ENCODE data around the gene TMEM121. TPM values are rescaled to one million over a fixed set of nuclear protein-coding genes. Genes with fewer than 3 reads are reported as not detected.
A peak's percentile ranks its signal among the peaks of the same experiment; 100 is the strongest.

TMEM121 gene
- total and polyA plus RNA-seq, 10 of the 15 experiments (the other 5 are each of a cell fraction or from before 2014, with no cell fraction given): 0.04 to 4.9 (median 1.2) TPM; not detected in 2

DNA sequence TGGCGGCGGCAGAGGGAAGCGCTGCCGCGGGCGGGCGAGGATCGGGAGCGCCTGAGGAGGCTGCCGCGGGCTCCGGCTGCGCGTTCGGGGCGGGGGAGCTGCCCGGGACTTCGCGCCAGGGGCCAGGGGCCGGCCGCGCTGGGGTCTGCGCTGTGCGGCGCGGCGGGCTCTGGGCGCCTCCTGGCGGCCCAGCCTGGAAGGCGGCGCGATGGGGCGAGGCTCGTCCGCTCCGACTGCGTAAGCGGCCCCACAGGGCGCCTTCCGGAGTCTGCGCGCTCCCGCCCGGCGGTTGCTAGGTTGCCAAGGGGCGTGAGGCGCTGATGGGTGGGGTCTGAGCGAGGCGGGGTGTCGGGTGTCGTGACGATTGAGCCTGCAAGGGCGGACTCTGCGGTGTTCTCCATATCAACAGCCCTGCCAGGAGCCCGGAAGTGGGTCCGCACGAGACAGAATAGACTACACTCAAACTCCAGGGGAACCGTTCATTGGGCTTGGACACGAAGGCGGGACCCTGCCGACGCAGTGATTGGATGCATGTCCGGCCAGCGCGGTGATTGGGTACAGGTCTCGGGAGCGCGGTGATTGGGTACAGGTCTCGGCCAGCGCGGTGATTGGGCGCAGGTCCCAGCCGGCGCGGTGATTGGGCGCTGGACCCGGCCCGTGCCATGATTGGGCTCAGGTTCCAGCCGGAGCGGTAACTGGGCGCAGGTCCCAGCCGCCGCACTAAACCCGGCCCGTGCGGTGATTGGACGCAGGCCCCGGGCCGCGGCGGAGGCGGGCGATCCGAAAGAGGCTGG is 35.6 kb upstream of the TMEM121 start, which contains the start of gene TEDC1 (continued):
- peak; percentile 99 for TF ChIP-seq NFYB (IDR thresholded peaks at IDR 0.05; ENCODE audit: insufficient read depth, low read depth, low read length)
- TF ChIP-seq POU2F2 (IDR thresholded peaks at IDR 0.05; ENCODE audit: borderline replicate concordance, low read depth, low read length): peak; percentile 34; the same call in 1 of the 3 replicates
- no peak for TF ChIP-seq RAD51 (IDR thresholded peaks at IDR 0.05)
- TF ChIP-seq, protein P1, sequence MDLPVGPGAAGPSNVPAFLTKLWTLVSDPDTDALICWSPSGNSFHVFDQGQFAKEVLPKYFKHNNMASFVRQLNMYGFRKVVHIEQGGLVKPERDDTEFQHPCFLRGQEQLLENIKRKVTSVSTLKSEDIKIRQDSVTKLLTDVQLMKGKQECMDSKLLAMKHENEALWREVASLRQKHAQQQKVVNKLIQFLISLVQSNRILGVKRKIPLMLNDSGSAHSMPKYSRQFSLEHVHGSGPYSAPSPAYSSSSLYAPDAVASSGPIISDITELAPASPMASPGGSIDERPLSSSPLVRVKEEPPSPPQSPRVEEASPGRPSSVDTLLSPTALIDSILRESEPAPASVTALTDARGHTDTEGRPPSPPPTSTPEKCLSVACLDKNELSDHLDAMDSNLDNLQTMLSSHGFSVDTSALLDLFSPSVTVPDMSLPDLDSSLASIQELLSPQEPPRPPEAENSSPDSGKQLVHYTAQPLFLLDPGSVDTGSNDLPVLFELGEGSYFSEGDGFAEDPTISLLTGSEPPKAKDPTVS (IDR thresholded peaks at IDR 0.05; ENCODE audit: low read depth, low read length): no peak
- TF ChIP-seq ZNF622 (IDR thresholded peaks at IDR 0.05): no peak
- TF ChIP-seq SP1 (IDR thresholded peaks at IDR 0.05; ENCODE audit: low read depth, low read length): peak; percentile 99
- TF ChIP-seq FOXK2 (IDR thresholded peaks at IDR 0.05): peak; percentile 92
- TF ChIP-seq, protein P2, sequence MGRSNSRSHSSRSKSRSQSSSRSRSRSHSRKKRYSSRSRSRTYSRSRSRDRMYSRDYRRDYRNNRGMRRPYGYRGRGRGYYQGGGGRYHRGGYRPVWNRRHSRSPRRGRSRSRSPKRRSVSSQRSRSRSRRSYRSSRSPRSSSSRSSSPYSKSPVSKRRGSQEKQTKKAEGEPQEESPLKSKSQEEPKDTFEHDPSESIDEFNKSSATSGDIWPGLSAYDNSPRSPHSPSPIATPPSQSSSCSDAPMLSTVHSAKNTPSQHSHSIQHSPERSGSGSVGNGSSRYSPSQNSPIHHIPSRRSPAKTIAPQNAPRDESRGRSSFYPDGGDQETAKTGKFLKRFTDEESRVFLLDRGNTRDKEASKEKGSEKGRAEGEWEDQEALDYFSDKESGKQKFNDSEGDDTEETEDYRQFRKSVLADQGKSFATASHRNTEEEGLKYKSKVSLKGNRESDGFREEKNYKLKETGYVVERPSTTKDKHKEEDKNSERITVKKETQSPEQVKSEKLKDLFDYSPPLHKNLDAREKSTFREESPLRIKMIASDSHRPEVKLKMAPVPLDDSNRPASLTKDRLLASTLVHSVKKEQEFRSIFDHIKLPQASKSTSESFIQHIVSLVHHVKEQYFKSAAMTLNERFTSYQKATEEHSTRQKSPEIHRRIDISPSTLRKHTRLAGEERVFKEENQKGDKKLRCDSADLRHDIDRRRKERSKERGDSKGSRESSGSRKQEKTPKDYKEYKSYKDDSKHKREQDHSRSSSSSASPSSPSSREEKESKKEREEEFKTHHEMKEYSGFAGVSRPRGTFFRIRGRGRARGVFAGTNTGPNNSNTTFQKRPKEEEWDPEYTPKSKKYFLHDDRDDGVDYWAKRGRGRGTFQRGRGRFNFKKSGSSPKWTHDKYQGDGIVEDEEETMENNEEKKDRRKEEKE (IDR thresholded peaks at IDR 0.05): no peak
- TF ChIP-seq TARDBP (IDR thresholded peaks at IDR 0.05; ENCODE audit: borderline replicate concordance): 0 out of 2 replicates have a peak, but pooled peaks have one; percentile 58
- peak; percentile 58 for TF ChIP-seq CREM (IDR thresholded peaks at IDR 0.05; ENCODE audit: low read depth)
- no peak for TF ChIP-seq MEF2A (IDR thresholded peaks at IDR 0.05; ENCODE audit: insufficient read depth, low read depth, low read length)
- TF ChIP-seq RB1 (IDR thresholded peaks at IDR 0.05; ENCODE audit: borderline replicate concordance): peak; percentile 91; the same call in 1 of the 2 replicates
- TF ChIP-seq, protein P3, sequence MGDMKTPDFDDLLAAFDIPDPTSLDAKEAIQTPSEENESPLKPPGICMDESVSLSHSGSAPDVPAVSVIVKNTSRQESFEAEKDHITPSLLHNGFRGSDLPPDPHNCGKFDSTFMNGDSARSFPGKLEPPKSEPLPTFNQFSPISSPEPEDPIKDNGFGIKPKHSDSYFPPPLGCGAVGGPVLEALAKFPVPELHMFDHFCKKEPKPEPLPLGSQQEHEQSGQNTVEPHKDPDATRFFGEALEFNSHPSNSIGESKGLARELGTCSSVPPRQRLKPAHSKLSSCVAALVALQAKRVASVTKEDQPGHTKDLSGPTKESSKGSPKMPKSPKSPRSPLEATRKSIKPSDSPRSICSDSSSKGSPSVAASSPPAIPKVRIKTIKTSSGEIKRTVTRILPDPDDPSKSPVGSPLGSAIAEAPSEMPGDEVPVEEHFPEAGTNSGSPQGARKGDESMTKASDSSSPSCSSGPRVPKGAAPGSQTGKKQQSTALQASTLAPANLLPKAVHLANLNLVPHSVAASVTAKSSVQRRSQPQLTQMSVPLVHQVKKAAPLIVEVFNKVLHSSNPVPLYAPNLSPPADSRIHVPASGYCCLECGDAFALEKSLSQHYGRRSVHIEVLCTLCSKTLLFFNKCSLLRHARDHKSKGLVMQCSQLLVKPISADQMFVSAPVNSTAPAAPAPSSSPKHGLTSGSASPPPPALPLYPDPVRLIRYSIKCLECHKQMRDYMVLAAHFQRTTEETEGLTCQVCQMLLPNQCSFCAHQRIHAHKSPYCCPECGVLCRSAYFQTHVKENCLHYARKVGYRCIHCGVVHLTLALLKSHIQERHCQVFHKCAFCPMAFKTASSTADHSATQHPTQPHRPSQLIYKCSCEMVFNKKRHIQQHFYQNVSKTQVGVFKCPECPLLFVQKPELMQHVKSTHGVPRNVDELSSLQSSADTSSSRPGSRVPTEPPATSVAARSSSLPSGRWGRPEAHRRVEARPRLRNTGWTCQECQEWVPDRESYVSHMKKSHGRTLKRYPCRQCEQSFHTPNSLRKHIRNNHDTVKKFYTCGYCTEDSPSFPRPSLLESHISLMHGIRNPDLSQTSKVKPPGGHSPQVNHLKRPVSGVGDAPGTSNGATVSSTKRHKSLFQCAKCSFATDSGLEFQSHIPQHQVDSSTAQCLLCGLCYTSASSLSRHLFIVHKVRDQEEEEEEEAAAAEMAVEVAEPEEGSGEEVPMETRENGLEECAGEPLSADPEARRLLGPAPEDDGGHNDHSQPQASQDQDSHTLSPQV (IDR thresholded peaks at IDR 0.05): 0 out of 2 replicates have a peak, but pooled peaks have one; percentile 49
- TF ChIP-seq ZNF217 (IDR thresholded peaks at IDR 0.05): peak; percentile 79
- TF ChIP-seq, protein P4, sequence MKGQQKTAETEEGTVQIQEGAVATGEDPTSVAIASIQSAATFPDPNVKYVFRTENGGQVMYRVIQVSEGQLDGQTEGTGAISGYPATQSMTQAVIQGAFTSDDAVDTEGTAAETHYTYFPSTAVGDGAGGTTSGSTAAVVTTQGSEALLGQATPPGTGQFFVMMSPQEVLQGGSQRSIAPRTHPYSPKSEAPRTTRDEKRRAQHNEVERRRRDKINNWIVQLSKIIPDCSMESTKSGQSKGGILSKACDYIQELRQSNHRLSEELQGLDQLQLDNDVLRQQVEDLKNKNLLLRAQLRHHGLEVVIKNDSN (IDR thresholded peaks at IDR 0.05; ENCODE audit: borderline replicate concordance, extremely low read length, insufficient read depth, low read depth, low read length): no peak
- TF ChIP-seq MYB (IDR thresholded peaks at IDR 0.05; ENCODE audit: borderline replicate concordance, low read depth, low read length): peak; percentile 49; the same call in 1 of the 2 replicates
- TF ChIP-seq WRNIP1 (IDR thresholded peaks at IDR 0.05; ENCODE audit: borderline replicate concordance, low read depth, low read length): no peak
- peak; percentile 7; the same call in 1 of the 2 replicates for TF ChIP-seq PAX5 (IDR thresholded peaks at IDR 0.05; ENCODE audit: borderline replicate concordance, low read depth, low read length)
- TF ChIP-seq SREBF1 (IDR thresholded peaks at IDR 0.05; ENCODE audit: low read length): 0 out of 2 replicates have a peak, but pooled peaks have one; percentile 9
- TF ChIP-seq NFIC (IDR thresholded peaks at IDR 0.05; ENCODE audit: low read depth, low read length): no peak
- TF ChIP-seq SMAD1 (IDR thresholded peaks at IDR 0.05; ENCODE audit: low read depth, partially characterized antibody): no peak

All from GM12878 (cell line).